ENCODE measurements around the gene PTPRD. TPM values are rescaled to one million over a fixed set of nuclear protein-coding genes. Genes with fewer than 3 reads are reported as not detected.

PTPRD gene
- total RNA-seq, 2 experiments from 2014 or later: 0.03 TPM; not detected in 1

DNA sequence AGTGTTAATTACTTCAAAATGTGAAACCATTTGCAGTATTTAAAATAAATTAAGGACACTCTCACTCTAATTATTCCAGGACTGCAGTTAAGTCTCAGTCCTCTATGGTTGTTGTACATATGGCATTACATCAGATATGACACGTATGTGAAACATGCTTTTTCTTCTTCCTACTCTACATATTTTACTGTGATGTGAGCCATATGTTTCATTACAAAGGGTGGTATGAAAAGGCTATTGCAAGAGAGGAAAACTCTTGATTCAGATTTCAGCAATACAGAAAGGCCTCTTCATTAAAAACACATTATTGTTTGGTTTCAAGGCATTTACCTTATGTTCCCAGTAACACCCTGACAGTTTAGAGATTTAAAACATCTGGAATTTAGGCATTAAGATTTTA is 1848.8 kb downstream of the PTPRD start:
- ChIA-PET POLR2A (no interaction called here), CTCF (ENCODE audit: unreplicated experiment) (no interaction called here)
- Histone ChIP-seq H3K79me2 (ENCODE audit: insufficient read depth, low read depth, low read length) (no peaks in the 10 kb centered on the region), H3K4me1 (ENCODE audit: insufficient read depth, low read length, poor library complexity, severe bottlenecking) (no peaks in the 10 kb centered on the region), H3K4me3 (ENCODE audit: low read depth, low read length, poor library complexity, severe bottlenecking) (no peak overlapping the region), H3K4me2 (ENCODE audit: low read length) (no peak overlapping the region), H2AFZ (ENCODE audit: low read length) (no peak overlapping the region), H3K9me2 (ENCODE audit: insufficient read depth, low read length) (no peaks in the 10 kb centered on the region), H4K20me1 (ENCODE audit: insufficient read depth, low read length) (no peaks in the 10 kb centered on the region), H3K9me3 (ENCODE audit: low read length) (no peaks in the 10 kb centered on the region), H3K27ac (ENCODE audit: low read depth, low read length, poor library complexity, severe bottlenecking) (no peak overlapping the region), H3K36me3 (ENCODE audit: insufficient read depth, low read length) (no peaks in the 10 kb centered on the region)
- BruUV-seq (replicated peaks): no TSS peak
- no peak for TF ChIP-seq EZH2phosphoT487 (IDR thresholded peaks at IDR 0.05; ENCODE audit: borderline replicate concordance, low read depth, low read length)
- no peak for TF ChIP-seq CTCF (conservative IDR thresholded peaks at IDR 0.05; ENCODE audit: low read length)
- intact Hi-C loops (cut with micrococcal nuclease; ENCODE audit: unreplicated experiment): no loop called here
- no peak for DNase-seq (ENCODE audit: low spot score)

- Histone ChIP-seq H3K36me3 (ENCODE audit: insufficient read depth, low read length) (no peaks in the 10 kb centered on the region), H2AFZ (ENCODE audit: low read length) (no peak overlapping the region), H3K4me2 (ENCODE audit: low read length) (no peak overlapping the region), H4K20me1 (ENCODE audit: insufficient read depth, low read length) (no peaks in the 10 kb centered on the region), H3K79me2 (ENCODE audit: insufficient read depth, low read depth, low read length) (no peaks in the 10 kb centered on the region), H3K27ac (ENCODE audit: low read depth, low read length, poor library complexity, severe bottlenecking) (no peak overlapping the region), H3K9me2 (ENCODE audit: insufficient read depth, low read length) (no peaks in the 10 kb centered on the region), H3K4me1 (ENCODE audit: insufficient read depth, low read length, poor library complexity, severe bottlenecking) (no peaks in the 10 kb centered on the region), H3K9me3 (ENCODE audit: low read length) (no peaks in the 10 kb centered on the region), H3K4me3 (ENCODE audit: low read depth, low read length, poor library complexity, severe bottlenecking) (no peak overlapping the region)
- intact Hi-C loops (cut with micrococcal nuclease; ENCODE audit: unreplicated experiment): no loop called here
- no peak for DNase-seq (ENCODE audit: low spot score)
- CTCF ChIA-PET (ENCODE audit: unreplicated experiment): no interaction called here
- BruUV-seq (replicated peaks): no TSS peak
- no peak for TF ChIP-seq CTCF (conservative IDR thresholded peaks at IDR 0.05; ENCODE audit: low read length)
- no peak for TF ChIP-seq EZH2phosphoT487 (IDR thresholded peaks at IDR 0.05; ENCODE audit: borderline replicate concordance, low read depth, low read length)
- POLR2A ChIA-PET: interaction anchor here (1.1 kb wide), 1 partner anchor 64 kb away, joined by 3 read pairs; no protein-coding TSS in a partner anchor
These were observed 1850.2 kb downstream of the PTPRD start for GRCh38 chr9:8762479-8763085.

GRCh38 chr9:8760000-8760767 is 1852.6 kb downstream of the PTPRD start:
- no peaks in the 10 kb centered on the region for H4K20me1 ChIP-seq (ENCODE audit: insufficient read depth, low read length)
- no peaks in the 10 kb centered on the region for H3K9me2 ChIP-seq (ENCODE audit: insufficient read depth, low read length)
- ChIA-PET POLR2A (no interaction called here), CTCF (ENCODE audit: unreplicated experiment) (no interaction called here)
- no peaks in the 10 kb centered on the region for H3K4me1 ChIP-seq (ENCODE audit: insufficient read depth, low read length, poor library complexity, severe bottlenecking)
- no TSS peak for BruUV-seq (replicated peaks)
- no peak overlapping the region for H2AFZ ChIP-seq (ENCODE audit: low read length)
- no peak overlapping the region for H3K4me2 ChIP-seq (ENCODE audit: low read length)
- no peaks in the 10 kb centered on the region for H3K36me3 ChIP-seq (ENCODE audit: insufficient read depth, low read length)
- no peak overlapping the region for H3K4me3 ChIP-seq (ENCODE audit: low read depth, low read length, poor library complexity, severe bottlenecking)
- H3K27ac ChIP-seq (ENCODE audit: low read depth, low read length, poor library complexity, severe bottlenecking): no peak overlapping the region
- intact Hi-C loops (cut with micrococcal nuclease; ENCODE audit: unreplicated experiment): no loop called here
- H3K79me2 ChIP-seq (ENCODE audit: insufficient read depth, low read depth, low read length): no peaks in the 10 kb centered on the region
- no peak for TF ChIP-seq CTCF (conservative IDR thresholded peaks at IDR 0.05; ENCODE audit: low read length)
- DNase-seq (ENCODE audit: low spot score): no peak
- no peaks in the 10 kb centered on the region for H3K9me3 ChIP-seq (ENCODE audit: low read length)

Data from OCI-LY7 (cell line).